Activated T-helper 1 cell treated with Interleukin-2 at 50 U/mL for 16 hours (primary cell): ENCODE measurements around the gene TMEM178B.

ENCODE experiments used
- DNase-seq: peaks from one replicate; pipeline ENCODE4 v3.0.0-alpha.2; 2020; ENCODE audit warnings: low read depth

Gene TMEM178B

DNA sequence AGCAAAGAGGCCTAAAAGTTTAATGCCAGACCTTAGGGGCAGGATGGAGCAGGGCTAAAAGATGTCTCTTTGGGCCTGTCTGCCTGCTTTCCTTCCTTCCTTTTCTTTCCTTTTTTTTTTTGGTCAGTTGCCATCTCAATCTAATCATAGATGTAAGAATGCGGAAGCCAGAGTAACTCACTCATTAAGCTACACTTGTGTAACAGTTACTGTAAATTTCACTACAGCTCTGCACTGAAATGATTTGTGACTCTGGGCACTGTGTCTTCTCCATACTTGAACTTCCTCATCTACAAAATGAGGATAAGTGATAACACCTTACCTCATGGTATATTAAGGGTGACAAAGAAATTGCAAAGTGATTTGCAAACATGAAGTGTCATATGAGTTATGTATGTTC lies 401.8 kb downstream of the TMEM178B start:
- no peak for DNase-seq

- no peak for DNase-seq
Observed at GRCh38 chr7:141477865-141478264, 404.0 kb downstream of the TMEM178B start.

DNA sequence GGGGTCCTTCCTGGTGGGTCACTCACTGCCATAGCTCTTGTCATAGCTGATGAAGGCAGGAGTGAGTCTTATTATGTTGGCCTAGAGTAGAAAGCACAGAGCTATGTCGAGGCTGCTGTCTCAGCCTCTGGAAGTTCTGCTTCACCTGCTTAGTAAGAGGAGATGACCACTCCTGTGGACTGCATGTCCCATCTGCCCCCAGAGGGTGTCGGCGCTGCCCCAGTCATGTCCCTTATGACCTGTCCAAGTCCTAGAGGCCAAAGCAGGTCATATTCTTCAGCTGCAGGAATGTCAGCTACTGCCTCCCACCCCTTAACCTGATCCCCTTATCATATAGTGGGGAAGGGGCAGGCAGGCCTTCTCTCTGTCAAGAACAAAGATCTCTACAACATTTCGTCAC lies 405.0 kb downstream of the TMEM178B start:
- no peak for DNase-seq

DNA sequence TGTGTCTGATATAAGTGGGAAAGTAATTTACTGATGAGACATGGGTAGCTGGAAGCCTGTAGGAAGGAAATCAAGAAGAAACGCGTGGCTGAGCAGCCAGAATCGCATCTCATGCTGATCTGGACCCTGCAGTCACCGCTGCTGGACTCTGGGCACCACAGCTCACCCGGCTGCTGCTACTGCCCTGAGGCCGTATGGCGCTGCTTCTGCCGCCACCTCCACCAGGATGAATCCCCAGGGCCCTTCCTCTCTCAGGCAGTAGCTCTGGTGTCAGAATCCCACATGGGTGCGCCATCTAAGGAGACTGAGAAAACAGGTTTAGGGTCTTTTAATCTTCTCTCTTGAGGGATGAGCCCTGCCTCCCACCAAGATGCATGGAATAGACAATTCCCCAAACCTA lies 407.1 kb downstream of the TMEM178B start:
- no peak for DNase-seq

DNA sequence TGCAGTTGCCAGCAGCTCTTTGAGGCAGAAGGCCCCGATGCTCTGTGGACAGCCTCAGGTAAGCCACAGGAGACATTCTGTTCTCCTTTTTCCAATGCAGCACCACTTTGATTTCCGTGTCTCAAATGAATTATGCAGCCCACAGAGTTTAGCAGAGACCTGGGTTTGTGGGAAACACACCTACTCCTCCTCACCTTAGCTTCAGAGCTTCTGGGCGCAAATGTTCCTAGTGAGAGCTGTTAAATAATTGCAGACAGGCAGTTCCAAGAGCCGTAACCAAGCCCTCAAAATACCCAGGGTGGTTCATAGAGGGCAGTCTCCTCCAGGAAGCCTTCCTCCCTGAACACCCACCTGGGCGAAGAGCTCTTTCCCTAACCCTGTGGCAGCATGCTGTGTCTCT lies 408.1 kb downstream of the TMEM178B start:
- no peak for DNase-seq

- DNase-seq, result no peak
Observed at GRCh38 chr7:141483044-141483443, 409.2 kb downstream of the TMEM178B start.

DNA sequence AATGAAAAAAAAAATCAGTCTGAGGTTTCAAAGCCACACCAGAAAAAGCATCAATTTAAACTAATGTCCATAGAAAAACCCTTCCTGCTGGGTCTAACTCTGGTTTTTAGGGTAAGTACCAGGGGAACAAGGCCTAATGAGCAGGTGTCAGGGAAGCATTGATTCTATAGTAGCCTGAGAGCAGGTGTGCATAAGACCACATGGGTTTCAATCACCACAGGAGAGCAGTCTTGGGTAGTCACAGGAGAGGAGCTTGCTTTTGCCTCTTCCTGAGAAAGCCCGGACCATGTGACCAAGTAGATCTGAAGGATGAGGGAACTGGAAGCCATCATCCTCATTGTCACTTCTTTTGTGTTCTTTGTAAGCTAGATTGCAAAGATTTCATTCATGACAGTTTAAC lies 411.0 kb downstream of the TMEM178B start:
- no peak for DNase-seq

- DNase-seq, result no peak
Observed at GRCh38 chr7:141486959-141487358, 413.1 kb downstream of the TMEM178B start.

DNA sequence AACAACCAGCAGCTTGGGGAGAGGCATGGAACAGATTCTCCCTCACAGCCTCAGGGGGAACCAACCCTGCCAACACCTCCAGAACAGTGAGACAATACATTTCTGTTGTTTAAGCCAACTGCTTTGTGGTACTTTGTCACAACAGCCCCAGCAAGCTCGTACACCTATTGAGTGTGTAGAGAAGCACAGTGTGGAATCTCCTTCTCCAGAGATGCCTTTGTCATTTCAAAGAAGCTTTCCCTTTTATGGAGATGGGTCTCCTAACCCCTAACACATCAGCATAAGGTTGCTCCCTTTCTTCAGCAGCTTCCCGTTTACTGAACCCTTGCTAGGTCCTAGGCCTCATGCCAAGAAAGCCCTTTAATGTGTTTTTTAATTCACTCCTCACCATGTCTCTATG lies 416.6 kb downstream of the TMEM178B start:
- no peak for DNase-seq

DNA sequence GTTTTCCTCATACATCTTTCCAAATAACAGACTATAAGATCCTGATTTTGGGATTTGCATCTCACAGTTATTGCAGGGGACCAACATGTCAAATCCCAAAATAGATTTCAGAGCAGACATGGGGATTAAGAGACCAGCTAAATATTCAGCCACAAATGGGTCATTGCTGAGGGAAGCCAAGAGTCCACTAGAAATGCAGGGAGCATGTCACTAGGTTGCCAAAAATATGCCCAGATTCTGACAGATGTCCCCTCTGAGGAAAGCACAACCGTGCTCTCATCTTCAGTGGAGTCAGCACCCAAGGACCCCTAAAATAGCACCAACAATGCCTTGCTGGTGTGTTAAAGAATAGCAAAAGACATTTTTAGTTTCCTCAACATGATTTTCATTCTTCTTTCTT lies 421.2 kb downstream of the TMEM178B start:
- DNase-seq, result no peak

GRCh38 chr7:141497391-141497790 lies 423.5 kb downstream of the TMEM178B start:
- DNase-seq, result no peak

- no peak for DNase-seq
Observed at GRCh38 chr7:141500608-141501007, 426.7 kb downstream of the TMEM178B start.

GRCh38 chr7:141501451-141501850 lies 427.6 kb downstream of the TMEM178B start:
- no peak for DNase-seq

GRCh38 chr7:141511316-141511675 lies 437.4 kb downstream of the TMEM178B start:
- DNase-seq, result no peak

DNA sequence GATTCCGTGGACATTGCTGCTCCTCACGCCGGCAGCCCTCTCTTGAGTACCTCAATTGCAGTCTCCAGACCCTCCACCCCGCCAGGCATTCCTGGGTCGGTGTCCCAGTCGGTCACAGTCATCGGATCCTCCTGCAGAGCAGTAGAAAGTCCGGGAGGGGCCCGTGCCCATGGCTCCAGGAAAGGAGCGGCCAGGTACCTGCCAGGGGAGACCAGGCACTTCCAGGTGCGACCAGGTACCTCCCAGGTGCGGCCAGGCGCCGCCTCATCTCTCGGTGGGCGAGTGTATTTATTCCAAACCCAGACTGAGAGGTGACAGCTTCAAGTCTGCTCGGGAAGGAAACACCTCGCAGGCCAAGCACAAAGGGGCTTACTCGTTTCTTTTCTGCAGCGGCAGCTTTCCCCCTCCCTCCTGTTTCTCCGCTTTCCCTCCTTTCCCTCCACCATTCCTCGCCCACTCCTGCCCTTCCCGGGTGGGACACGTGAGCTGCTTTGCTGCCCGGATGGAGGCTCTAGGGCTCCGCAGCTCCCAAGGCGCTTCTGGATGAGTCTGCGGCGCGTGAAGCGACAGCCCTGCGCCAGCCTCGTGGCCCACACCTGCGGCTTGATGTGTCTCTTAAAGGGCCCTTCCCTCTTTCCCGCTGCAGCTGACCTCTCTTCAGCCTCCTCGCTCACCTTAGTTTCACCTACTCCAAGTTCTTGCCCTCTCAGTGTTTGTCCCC lies 438.0 kb downstream of the TMEM178B start:
- no peak for DNase-seq

- DNase-seq, result no peak
Observed at GRCh38 chr7:141512597-141512996, 438.7 kb downstream of the TMEM178B start.

DNA sequence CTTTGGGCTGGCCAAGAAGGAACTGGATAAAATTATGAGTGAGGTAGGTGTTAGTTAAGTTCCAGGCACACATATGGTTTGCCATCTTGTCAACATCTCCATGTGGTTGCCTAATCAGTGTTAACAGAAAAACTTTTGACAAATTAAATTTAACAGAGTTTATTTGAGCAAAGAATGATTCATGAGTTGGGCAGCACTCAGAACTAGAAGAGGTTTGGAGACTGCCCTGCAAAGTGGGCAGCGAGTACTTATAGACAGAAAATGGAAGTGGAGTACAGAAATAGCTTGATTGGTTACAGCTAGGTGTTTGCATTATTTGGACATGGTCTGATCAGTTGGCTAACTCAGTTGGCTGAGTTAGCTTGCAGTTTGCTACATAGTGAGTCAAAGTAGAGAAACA lies 439.9 kb downstream of the TMEM178B start:
- no peak for DNase-seq

DNA sequence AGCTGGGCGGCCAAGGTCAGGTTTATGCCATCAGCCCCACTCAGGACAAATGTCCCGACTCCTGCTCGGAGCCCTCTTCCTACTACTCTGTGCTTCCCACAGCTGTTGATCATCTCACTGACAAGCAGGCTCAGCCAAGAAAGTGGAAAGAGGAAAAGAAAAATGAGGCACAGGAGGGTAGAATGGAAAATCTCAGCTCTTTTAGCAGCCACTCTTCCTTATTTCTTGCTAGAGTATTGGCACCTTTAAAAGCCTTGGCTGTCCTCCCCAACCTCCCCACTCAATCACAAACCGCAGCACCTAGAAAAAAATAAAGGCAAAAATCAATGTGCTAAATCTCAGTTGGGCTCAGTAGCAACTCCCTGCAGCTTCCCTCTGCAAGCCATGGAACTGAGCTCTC lies 442.1 kb downstream of the TMEM178B start:
- DNase-seq, result no peak

- DNase-seq, result no peak
Observed at GRCh38 chr7:141519623-141520022, 445.8 kb downstream of the TMEM178B start.

DNA sequence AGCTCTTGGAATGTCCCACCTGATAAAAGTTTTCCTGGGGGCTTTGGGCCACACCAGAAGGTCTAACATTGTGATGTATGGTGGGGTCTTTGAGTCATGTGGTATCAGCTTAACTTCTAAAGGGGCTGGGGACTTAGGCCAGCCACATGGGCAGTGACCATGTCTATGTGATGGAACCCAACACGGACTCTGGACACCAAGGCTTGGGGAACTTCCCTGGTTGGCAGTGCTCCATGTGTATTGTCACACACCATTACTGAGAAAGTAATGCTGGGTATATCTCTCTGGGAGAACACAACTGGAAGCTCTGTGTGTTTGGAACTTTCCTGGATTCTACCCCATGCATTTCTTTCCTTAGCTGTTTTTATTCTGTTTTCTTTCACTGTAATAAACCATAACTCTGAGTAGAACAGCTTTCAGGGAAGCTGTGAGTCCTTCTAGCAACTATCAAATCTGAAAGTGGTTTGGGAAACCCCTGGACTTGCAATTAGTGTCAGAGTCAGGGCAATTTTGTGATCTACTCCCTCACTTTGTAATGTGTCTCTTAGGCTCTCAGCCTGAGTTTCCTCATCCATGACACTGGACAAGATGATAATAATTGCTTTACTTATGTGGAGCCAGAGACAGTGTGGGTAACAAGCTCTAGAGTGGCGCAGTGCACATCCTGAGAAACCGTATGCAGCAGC lies 448.9 kb downstream of the TMEM178B start:
- DNase-seq, result no peak

DNA sequence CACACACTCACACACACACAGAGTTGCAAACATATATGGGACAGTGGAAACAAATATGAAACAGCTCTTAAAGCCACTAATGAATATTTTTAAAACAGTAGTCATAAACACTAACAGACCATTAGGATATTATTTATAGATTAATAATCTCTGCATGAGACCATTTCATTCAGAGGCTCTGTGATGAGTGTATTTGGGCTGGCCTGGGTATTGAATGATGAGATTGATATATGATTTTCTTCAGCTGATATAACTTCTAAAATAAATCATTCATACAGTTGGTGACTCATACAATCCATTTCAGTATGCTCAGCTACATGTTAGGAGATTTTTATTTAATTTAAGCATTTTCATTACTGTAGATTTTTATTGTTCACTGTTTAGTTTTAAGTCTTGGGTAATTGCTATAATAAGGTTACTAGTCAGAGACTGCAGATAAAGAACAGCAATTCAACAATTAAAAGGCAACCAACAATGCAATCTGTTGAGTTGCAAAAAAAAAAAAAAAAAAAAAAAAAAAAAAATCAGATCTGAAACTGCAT lies 452.2 kb downstream of the TMEM178B start:
- DNase-seq, result no peak

DNA sequence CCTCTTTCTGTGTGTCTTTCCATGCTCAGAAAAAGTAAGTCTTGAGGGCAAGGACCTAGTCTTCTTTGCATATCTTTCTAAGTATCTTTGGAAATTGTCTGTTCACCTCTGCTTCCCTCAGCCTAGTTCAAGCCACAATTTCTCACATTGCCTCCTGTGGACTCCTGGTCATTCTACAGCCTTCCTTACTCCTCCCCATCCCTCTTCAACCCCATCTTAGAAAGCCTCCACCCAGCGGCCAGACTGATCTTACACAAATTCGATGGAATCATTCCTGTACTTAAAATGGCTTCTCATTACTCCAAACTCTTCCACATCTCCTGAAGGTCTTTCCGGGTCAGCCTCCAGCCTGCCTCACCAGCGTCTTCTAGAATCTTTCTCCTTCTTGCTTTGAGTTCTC lies 453.2 kb downstream of the TMEM178B start:
- no peak for DNase-seq

DNA sequence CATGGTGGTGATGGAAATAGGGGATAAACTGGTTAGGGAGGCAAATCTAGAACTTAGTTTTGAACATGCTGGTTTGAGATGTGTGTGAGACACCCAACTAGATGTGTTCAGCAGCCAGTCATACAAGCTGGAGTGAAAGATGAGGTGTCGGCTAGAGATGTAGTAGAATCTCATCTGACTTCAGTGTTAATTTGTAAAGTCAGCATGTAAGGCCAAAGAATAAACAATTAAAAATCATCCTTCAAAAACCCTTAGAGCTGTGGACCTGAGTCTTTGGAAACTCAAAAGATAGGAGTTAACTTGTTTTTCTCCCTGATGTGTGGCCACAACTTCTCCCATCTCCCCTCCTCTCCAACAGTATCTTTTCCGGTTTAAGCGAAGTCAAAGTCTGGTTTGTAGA lies 454.5 kb downstream of the TMEM178B start:
- DNase-seq, result no peak
